CD1c-positive myeloid dendritic cell (primary cell): ENCODE measurements around the gene S100A6.
"Not testable (repeated sequence)": the region's sequence is repeated elsewhere in the genome, so short reads cannot be mapped to it uniquely, and the experiment has no call there.

Experiments
- DNase-seq: peaks from one replicate; pipeline ENCODE4 v3.0.0-alpha.2; 2016; ENCODE audit errors: extremely low spot score

Gene S100A6

GRCh38 chr1:153531638-153532037 is 4.2 kb downstream of the S100A6 start:
- no peak for DNase-seq

- no peak for DNase-seq
Observed at GRCh38 chr1:153527683-153528040, 8.1 kb downstream of the S100A6 start.

- no peak for DNase-seq
Observed at GRCh38 chr1:153527023-153527682, 8.6 kb downstream of the S100A6 start.

- DNase-seq = peak; percentile 36
Observed at GRCh38 chr1:153526132-153526543, 9.7 kb downstream of the S100A6 start.

GRCh38 chr1:153525088-153525728 is 10.6 kb downstream of the S100A6 start:
- no peak for DNase-seq

- not testable (repeated sequence) for DNase-seq
Observed at GRCh38 chr1:153522353-153523048, 13.3 kb downstream of the S100A6 start.

- DNase-seq = not testable (repeated sequence)
Observed at GRCh38 chr1:153521808-153522207, 14.0 kb downstream of the S100A6 start.

GRCh38 chr1:153520818-153521476 is 14.8 kb downstream of the S100A6 start:
- no peak for DNase-seq

GRCh38 chr1:153520137-153520691 is 15.6 kb downstream of the S100A6 start:
- not testable (repeated sequence) for DNase-seq

- DNase-seq = no peak
Observed at GRCh38 chr1:153519242-153519641, 16.5 kb downstream of the S100A6 start.

GRCh38 chr1:153515504-153516394 is 20.0 kb downstream of the S100A6 start:
- DNase-seq = peak; percentile 40

GRCh38 chr1:153513666-153514065 is 22.1 kb downstream of the S100A6 start:
- DNase-seq = no peak

GRCh38 chr1:153513023-153513422 is 22.8 kb downstream of the S100A6 start:
- DNase-seq = no peak

GRCh38 chr1:153510984-153511410 is 24.8 kb downstream of the S100A6 start:
- DNase-seq = peak; percentile 77

GRCh38 chr1:153509729-153510354 is 25.9 kb downstream of the S100A6 start:
- peak; percentile 51 for DNase-seq

GRCh38 chr1:153509036-153509435 is 26.8 kb downstream of the S100A6 start:
- DNase-seq = no peak

GRCh38 chr1:153507926-153508583 is 27.7 kb downstream of the S100A6 start:
- no peak for DNase-seq

GRCh38 chr1:153506831-153507413 is 28.9 kb downstream of the S100A6 start:
- no peak for DNase-seq

- DNase-seq = no peak
Observed at GRCh38 chr1:153506386-153506785, 29.4 kb downstream of the S100A6 start.

- DNase-seq = no peak
Observed at GRCh38 chr1:153505576-153505975, 30.2 kb downstream of the S100A6 start.
